Mucosa of gallbladder (tissue), 1 donor: Measurements from ENCODE around the gene TOR3A. TPM values are rescaled to one million over a fixed set of nuclear protein-coding genes. Genes with fewer than 3 reads are reported as not detected.

Source experiments
- DNase-seq: peaks from one replicate; pipeline ENCODE4 v3.0.0-alpha.2; 2020; ENCODE audit warnings: low spot score
- total RNA-seq: library from RNA; stranded (reverse); gene quantifications from one replicate; pipeline ENCODE4 v1.2.1, GENCODE V29; 2021
- donor health status: DM: no; HTN: no; CAD: no.

The TOR3A gene
- total RNA-seq, 1 donor from 2014 or later: 31.1 TPM

GRCh38 chr1:179077396-179077795 is 4.5 kb upstream of the TOR3A start:
- no peak for DNase-seq

- DNase-seq: peak; percentile 68
These were observed 2.6 kb upstream of the TOR3A start for GRCh38 chr1:179079113-179079761.

- no peak for DNase-seq
These were observed 794 bp upstream of the TOR3A start for GRCh38 chr1:179080866-179081686.

- DNase-seq: no peak
These were observed 596 bp downstream of the TOR3A start for GRCh38 chr1:179082333-179082998.

- no peak for DNase-seq
These were observed 1.1 kb downstream of the TOR3A start for GRCh38 chr1:179082999-179083335.

- no peak for DNase-seq
These were observed 1.7 kb downstream of the TOR3A start for GRCh38 chr1:179083533-179083932.

- DNase-seq: no peak
These were observed 5.8 kb downstream of the TOR3A start for GRCh38 chr1:179087665-179088064.

GRCh38 chr1:179089827-179090482 is 8.1 kb downstream of the TOR3A start:
- DNase-seq: no peak

GRCh38 chr1:179090522-179090921 is 8.7 kb downstream of the TOR3A start:
- no peak for DNase-seq

- no peak for DNase-seq
These were observed 9.1 kb downstream of the TOR3A start for GRCh38 chr1:179090923-179091322.

GRCh38 chr1:179091691-179092165 is 9.9 kb downstream of the TOR3A start:
- DNase-seq: no peak

GRCh38 chr1:179092896-179093461 is 11.1 kb downstream of the TOR3A start:
- no peak for DNase-seq

GRCh38 chr1:179094818-179095217 is 12.9 kb downstream of the TOR3A start:
- peak; percentile 51 for DNase-seq

- DNase-seq: no peak
These were observed 13.5 kb downstream of the TOR3A start for GRCh38 chr1:179095377-179095776.

- DNase-seq: no peak
These were observed 14.1 kb downstream of the TOR3A start for GRCh38 chr1:179095924-179096323.

- no peak for DNase-seq
These were observed 18.0 kb downstream of the TOR3A start for GRCh38 chr1:179099891-179100290.

- no peak for DNase-seq
These were observed 19.7 kb downstream of the TOR3A start for GRCh38 chr1:179101566-179101965.

GRCh38 chr1:179103999-179104398 is 22.1 kb downstream of the TOR3A start:
- DNase-seq: no peak

- no peak for DNase-seq
These were observed 22.9 kb downstream of the TOR3A start for GRCh38 chr1:179104611-179105250.

- DNase-seq: no peak
These were observed 23.5 kb downstream of the TOR3A start for GRCh38 chr1:179105393-179105792.
